HuH-7 (cell line): ENCODE measurements around the gene OPN4.

Source experiments
- DNase-seq: peaks from one replicate; pipeline ENCODE4 v3.0.0; 2011; ENCODE audit warnings: low spot score

Gene OPN4

GRCh38 chr10:86662186-86663045, 8.1 kb downstream of the OPN4 start:
- DNase-seq = no peak

GRCh38 chr10:86663046-86663345, 8.6 kb downstream of the OPN4 start:
- DNase-seq = no peak

GRCh38 chr10:86663576-86664339, 9.4 kb downstream of the OPN4 start:
- no peak for DNase-seq

GRCh38 chr10:86664341-86665217, 10.2 kb downstream of the OPN4 start:
- DNase-seq = no peak

GRCh38 chr10:86665218-86665607, 10.9 kb downstream of the OPN4 start:
- DNase-seq = no peak

DNA sequence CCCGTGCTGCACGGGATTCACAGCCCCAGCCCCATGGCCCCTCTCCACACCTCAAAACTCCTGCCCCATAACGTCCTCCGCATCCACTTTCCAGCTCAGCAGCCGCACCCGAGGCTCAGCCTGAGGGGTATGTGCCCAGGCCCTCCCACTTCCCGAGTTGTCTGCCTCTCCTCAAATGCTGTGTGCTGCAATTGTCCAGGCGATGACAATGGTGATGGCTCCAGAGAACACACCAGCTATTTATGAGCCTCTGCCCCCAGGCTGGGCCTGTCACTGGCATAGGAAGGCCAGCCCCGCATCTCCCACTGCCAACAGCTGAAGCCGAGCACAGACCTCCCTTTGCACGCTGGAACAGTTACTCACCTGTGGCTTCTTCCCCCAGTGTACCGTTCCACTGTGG, 11.5 kb downstream of the OPN4 start:
- DNase-seq = no peak

DNA sequence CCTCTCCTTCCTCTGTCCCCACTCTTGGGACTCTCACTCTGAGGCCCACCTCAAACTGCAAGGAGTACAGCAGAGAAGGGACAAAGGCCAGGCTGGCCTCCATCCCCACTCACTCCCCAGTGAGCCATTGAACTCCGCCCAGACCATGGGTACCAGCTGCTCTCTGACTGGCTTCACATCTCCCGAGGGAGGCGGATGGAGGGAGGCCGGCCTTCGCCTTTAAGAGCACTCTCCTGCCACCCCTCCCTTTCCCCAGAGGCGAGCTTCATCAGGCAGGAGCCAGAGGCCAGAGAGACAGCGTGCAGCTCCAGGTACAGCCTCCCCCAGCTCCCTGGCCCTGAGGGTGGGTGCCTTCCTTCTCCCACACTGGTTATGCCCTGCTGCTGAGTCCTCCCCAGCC, 12.2 kb downstream of the OPN4 start:
- DNase-seq = no peak

DNA sequence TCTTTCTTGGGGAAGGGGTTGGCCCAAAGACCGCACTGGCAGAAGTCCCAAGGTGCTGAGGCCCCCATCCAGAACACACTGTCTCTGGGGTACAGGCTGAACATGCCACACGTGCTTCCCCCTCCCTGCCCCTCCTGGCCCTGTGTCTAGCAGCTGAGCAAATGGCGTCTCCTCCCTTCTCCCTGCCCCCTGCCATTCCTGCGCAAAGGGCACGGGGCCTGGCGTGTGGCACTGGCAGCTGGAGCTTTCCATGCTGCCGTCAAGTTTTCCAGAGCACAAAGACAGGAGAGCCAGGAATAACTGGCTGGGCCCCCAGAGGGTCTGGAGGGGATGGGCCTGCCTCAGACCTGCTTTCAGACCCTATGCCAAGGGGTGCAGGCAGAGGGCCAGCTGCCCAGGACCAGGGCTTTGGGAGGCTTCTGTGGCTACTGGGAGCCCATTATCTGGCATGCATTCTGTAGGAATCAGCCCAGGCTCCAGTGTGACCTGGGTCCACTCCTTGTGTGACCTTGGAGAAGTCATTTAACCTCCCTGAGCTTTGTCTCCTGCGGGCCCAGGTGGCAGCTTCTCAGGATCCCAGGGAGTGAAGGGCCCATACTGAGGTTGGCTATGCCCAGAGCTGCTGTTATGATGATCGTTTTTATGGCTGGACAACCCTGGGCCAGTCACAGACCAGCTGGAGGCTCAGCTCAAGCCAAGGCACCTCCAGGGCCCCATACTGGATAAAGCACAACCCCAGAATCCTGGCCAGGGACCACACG, 13.3 kb downstream of the OPN4 start:
- no peak for DNase-seq

DNA sequence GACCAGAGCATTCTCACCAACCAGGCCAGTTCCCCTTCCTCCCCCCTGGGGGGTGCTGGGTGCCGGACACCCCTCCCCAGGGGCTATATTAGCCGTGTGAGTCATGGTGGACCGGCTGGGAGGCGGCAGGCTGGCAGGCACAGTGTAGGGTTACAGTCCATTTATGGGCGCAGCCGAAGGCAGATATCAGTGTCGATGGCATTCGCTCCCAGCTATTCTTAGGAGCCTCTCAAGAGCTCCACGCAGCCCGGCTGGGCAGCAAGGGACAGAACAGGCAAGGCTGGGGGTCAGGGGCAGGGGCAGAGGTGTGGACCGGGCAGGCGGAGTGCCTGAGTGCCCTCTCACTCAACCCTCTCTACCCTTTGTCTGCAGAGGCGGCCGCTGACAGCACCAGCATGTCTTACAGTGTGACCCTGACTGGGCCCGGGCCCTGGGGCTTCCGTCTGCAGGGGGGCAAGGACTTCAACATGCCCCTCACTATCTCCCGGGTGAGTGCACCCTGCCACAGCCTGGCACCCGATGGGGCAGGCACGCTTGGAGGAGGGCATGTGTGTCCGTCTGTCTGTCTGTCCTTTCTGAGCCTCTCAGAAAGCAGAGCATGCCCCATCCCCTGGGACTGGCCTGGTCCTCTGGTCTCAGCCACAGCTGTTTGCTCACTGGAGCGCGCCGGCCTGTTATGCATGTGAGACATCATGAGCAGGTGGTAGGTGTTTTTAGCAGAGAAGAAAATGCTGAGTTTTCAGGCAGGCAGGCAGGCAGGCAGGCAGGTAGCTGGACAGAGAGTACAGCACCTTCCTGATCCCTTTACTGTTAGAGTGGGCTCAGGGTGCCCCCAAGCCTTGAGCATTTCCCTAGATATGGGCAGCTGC, 14.2 kb downstream of the OPN4 start, which contains the start of gene LDB3:
TSS of gene LDB3 (plus strand) at position 215 of the 869 bp plus-strand sequence. CDS start at position 396, 181 bp downstream.
- DNase-seq = no peak

GRCh38 chr10:86670290-86670811, 16.0 kb downstream of the OPN4 start:
- no peak for DNase-seq

GRCh38 chr10:86670876-86671275, 16.5 kb downstream of the OPN4 start:
- DNase-seq = no peak

GRCh38 chr10:86671419-86671818, 17.1 kb downstream of the OPN4 start:
- DNase-seq = no peak

DNA sequence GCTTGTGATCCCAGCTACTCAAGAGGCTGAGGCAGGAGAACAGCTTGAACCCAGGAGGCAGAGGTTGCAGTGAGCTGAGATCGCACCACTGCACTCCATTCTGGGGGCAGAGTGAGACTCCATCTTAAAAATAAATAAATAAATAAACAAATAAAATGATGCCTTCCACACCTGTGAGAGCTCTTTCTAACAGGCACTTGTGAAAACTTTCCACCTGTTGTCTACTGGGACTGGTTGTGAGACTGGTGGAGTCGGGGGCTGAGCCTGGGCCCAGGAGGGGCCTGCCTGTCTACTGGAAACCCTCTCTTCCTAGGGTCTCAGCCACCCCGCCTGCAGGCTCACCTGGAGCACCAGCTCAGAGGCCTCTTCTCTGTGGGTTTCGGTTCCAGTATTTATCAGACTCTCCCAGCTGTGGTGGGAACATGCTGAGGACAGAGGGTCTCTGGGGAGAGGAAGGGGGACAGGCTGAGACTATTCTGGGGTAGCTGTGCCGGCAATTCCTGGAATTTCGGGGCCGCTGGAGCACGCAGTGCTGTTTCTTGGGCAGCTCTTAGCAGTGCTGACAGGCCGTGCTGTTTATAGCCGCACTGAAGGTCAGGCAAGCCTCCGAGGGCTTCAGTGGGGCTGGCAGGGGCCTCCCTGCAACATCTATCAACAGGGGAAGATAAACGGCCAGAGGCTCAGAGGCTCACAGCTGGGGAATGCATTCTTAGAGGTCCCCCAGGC, 17.8 kb downstream of the OPN4 start:
- peak; percentile 34 for DNase-seq

GRCh38 chr10:86673216-86673826, 19.0 kb downstream of the OPN4 start:
- no peak for DNase-seq

- DNase-seq = no peak
Measured at GRCh38 chr10:86673827-86674581, 19.7 kb downstream of the OPN4 start.

GRCh38 chr10:86674912-86675311, 20.6 kb downstream of the OPN4 start:
- DNase-seq = no peak

- no peak for DNase-seq
Measured at GRCh38 chr10:86677374-86677773, 23.0 kb downstream of the OPN4 start.

DNA sequence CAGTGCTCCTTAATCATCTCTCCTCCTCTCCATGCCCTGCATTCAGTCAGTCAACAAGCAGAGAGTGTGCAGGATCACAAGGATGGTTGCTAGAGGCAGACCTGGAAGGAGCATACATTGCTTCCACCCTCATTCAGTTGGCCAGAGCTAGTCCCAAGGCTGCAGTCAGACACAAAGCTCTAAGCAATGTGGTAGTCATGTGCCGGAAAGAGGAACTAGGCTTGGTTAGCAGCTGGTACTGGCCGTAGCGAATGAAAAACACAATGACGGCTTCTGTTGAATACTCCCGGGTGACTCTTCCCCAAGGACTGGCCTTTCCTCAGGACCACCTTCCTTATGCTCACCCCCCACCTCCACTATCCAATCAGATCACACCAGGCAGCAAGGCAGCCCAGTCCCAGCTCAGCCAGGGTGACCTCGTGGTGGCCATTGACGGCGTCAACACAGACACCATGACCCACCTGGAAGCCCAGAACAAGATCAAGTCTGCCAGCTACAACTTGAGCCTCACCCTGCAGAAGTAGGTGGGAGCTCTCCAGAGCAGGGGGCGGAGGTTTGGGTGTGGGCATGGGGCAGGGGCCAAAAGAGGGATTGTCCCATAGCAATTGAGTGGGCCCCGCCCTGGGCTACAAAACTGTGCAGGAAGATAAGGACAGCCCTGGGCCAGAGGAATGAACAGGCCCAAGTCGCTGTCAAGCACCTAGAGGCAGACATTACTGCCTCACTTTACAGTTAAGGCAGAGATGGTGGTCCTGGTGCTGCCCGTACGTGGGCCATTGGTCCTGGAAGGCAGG, 24.8 kb downstream of the OPN4 start:
- no peak for DNase-seq
